Activated T-cell treated with anti-CD3 and anti-CD28 coated beads for 48 hours (primary cell): ENCODE measurements around the gene KCNC4.

Experiments used
- DNase-seq: peaks from one replicate; pipeline ENCODE4 v3.0.0-alpha.2; 2020; ENCODE audit warnings: low read depth

Gene KCNC4

DNA sequence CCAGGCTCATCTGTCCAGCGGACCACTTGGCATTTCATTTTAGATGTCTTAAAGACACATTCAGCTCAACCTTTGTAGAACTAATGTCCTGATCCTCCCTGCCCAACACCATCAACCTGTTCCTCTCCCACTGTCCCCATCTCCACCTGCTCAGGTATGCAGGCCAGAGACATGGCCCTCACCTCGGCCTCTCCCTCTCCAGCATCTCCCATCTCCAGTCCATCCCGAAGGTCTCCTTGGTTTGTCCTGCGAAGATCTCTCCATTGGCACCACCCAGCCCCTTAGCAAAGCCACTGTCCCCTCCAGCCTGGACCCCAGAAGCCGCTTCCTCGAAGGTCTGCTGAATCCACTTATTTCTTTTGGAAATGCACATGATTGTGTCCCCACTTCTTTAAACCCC is 20.9 kb upstream of the KCNC4 start:
- no peak for DNase-seq

DNA sequence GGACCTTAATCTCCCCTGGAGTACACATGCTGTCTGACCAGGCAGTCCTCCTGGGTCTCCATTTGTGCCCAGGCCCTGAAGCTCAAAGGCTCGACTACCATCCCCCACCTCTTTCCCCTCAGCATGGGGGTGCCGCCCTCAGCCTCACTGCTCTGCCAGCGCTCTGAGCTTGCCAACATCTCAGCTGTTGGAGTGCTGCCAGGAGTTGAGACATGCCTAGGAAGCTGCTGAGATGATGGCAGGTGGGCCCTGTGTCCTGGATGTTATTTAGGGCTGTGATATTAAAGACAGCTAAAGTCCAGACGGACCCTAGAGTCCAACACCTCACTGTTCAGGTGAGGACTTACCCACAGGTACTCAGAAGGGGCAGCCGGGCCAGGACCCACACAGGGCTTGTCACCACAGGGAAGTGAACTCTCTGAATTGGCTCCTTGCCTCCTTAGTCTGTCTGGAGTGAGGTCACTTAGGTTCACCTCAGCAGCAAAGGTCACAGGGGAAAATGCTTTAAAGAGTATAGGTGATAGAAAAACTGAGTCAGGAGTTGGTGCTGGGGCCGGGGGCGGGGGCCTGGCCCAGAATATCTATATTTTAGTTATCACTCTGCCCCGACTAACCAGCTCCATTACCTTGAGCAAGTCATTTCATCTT is 19.7 kb upstream of the KCNC4 start:
- DNase-seq: no peak

DNA sequence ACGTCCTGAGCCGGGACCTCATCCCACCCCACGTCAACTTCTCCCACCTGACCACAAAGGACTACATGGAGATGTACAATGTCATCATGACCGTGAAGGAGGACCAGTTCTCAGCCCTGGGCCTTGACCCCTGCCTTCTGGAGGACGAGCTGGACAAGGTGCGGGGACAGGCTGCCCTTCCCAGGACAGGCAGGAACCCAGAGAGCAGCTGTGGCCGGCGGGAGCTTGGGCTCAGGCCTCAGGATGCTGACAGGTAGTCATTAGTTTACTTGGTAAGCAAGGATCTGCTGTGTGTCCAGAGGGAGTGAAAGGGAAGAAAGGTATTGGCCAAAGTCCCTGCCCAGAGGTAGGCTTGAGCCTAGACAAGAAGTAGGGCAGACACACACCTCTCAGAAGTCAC is 17.6 kb upstream of the KCNC4 start:
- no peak for DNase-seq

DNA sequence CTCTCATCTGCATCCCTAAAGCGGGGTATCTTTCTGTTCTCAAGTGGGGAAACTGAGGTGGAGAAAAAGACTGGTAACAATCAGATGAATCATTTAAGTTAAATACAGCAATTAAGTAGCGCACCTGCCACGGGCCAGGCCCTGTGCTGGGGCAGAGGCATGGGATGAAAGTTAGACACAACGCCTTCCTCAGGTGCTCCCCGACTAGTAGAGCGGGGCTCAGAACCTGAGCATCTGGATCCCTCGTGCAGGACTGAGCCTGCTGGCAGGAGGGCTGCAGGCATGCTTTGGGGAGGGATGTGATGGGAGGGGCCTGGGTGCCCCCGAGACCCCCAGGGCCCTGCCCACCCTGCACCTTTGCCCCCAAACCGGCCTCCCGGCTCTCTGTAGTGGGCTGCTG is 14.9 kb upstream of the KCNC4 start:
- DNase-seq: no peak

DNA sequence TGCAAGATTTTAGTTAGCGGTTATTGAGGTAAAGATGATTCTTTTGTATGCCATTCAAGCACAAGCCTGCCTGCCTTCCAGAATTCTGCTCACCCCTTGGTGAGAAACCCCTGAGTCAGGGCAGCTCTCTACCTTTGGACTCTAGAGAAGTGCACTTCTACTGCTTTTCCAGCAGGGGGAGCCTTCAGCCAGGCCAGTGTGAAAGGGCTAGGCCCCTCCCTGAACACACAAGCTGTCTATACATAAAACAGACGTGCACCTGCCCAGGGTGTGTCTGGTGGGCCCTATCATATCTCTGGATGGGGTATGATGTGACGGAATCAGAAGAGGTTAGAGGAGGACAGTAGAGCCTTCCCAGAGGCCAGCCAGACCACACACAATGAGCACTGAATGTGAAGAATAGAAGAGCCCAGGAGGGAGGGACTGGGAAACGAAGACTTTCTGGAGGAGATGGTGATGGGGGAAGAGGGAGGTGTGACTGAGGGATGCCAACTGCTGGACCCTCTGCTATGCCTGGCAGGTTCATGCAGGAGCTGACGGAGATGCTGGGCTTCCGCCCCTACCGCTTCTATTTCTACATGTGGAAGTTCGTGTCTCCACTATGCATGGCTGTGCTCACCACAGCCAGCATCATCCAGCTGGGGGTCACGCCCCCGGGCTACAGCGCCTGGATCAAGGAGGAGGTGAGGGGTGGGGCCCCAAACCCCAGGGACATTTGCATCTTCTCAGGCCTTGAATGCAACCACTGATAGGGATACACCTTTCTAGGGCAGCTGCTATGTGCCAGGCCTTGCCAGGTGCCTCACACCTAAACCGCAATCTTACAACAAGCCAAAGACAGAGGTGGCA is 13.0 kb upstream of the KCNC4 start:
- no peak for DNase-seq

GRCh38 chr1:110197905-110198629 is 12.0 kb upstream of the KCNC4 start:
- no peak for DNase-seq

GRCh38 chr1:110198746-110199145 is 11.4 kb upstream of the KCNC4 start:
- no peak for DNase-seq

GRCh38 chr1:110200190-110200589 is 9.9 kb upstream of the KCNC4 start:
- no peak for DNase-seq

DNA sequence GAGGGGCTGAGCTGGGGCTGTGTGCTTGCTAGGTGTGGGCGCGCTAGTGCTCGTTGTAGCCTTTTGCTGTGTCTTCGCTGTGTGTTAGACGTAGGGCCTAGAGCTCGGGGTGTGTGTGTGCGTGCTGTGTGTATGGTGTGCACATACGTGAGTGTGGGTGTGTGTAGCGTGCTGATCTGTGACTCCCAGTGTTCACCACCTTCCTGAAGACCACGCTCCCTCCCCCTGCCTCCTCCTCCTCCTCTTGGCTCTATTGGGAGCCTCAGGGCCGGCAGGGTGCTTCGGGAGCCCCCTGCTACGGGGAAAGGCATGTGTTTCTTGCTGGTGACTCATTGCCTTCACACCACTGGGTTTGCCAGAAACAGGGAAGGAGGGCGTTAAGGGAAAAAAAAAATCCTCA is 9.4 kb upstream of the KCNC4 start:
- DNase-seq: no peak

- no peak for DNase-seq
Measured at GRCh38 chr1:110201157-110201825, 8.8 kb upstream of the KCNC4 start.

- DNase-seq: peak; percentile 47
Measured at GRCh38 chr1:110203021-110203661, 7.0 kb upstream of the KCNC4 start.

- no peak for DNase-seq
Measured at GRCh38 chr1:110205156-110205555, 5.0 kb upstream of the KCNC4 start.

DNA sequence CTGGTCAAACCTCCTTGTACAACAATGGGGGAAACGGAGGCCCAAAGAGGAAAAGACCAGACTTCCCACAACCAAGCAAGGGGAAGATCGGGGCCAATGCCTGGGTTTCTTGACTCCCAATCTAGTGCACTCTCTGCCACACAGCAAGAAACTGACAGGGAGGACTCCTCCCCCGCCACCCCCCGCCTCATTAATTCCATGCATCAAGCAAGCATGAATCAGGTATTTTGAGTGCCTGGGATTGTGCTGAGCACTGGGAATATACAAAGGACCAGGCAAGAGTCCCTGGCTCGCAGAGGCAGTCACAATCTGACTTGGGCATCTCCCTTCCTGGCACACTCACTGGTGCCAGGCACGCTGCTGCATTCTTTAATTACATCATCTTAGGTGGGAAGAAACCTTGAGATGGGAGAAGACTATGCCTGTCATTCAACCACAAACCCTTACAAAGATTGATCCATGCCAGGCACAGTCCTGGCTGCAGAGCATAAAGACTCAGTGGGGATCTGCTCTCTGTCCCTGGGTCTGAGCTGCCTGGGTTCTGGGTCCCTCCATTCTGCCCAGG is 4.4 kb upstream of the KCNC4 start:
- DNase-seq: no peak

- no peak for DNase-seq
Measured at GRCh38 chr1:110206261-110206920, 3.7 kb upstream of the KCNC4 start.

DNA sequence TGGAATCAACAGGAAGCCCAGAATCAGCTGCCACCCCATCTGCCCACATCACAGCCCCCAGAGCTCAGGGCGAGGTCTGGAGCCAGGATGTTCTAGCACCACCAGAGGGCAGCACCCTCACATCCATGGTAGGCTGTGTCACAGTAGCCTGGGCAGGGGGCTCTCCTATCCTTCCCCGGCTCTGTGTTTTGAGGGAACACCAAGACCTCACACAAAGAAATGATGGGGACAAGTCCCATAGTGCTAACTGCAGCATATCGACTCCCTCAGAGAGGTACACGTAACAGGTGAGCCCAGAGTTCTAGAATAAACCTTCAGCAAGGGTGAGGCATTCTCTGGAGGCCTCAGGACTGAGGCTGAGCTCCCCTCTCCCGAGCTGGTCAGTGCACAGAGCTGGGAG is 2.3 kb upstream of the KCNC4 start:
- DNase-seq: peak; percentile 67

GRCh38 chr1:110208916-110209645 is 1.0 kb upstream of the KCNC4 start:
- no peak for DNase-seq

DNA sequence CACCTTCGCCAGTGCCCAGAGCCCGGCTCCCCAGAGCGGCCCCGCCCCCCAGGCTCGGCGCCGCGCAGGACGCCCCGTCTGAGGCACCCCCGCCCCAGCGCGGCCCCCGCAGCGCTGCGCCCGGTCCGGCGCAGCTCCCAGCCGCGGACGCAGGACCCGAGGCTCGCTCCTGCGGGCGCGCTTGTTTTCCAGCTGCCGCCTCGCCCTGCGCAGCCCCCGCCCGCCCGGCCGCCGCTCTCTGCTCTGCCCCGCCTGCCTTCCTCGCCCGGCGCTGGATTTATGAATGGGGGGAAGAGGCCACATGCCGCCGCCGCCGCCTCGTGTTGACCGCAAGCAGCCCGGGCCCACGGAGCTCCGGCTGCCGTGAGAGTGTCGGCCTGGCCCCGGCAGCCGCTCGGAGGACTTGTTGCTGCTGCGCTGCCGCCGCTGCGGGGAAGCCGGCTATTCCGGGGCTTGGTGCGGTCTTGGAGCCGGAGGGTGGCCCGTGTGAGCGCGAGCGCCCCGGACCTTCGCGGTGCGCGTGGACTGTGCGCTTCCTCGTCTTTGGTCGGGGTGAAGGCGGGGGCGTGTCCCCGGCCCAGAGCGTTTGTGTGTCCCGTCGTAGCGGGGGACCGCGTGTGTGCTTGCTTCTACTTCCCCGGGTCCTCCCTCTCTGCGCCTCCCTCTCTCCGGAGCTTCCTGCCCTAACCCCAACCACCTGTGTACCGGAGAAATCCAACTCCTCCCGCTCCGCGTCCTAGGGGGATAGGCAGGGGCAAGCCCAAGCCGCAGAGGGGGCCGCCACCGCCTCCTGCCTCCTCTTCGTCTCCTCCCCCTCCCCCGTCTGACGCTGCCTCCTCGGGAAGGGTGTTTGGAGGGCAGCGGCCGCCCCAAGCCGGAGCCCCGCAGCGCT is 736 bp downstream of the KCNC4 start:
- DNase-seq: peak; percentile 48

DNA sequence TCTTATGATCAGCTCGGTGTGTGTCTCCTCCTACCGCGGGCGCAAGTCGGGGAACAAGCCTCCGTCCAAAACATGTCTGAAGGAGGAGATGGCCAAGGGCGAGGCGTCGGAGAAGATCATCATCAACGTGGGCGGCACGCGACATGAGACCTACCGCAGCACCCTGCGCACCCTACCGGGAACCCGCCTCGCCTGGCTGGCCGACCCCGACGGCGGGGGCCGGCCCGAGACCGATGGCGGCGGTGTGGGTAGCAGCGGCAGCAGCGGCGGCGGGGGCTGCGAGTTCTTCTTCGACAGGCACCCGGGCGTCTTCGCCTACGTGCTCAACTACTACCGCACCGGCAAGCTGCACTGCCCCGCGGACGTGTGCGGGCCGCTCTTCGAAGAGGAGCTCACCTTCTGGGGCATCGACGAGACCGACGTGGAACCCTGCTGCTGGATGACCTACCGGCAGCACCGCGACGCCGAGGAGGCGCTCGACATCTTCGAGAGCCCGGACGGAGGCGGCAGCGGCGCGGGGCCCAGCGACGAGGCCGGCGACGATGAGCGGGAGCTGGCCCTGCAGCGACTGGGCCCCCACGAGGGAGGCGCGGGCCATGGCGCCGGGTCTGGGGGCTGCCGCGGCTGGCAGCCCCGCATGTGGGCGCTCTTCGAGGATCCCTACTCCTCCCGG is 1.5 kb downstream of the KCNC4 start:
- no peak for DNase-seq
